ENCODE measurements around the gene WSCD2.

The WSCD2 gene

DNA sequence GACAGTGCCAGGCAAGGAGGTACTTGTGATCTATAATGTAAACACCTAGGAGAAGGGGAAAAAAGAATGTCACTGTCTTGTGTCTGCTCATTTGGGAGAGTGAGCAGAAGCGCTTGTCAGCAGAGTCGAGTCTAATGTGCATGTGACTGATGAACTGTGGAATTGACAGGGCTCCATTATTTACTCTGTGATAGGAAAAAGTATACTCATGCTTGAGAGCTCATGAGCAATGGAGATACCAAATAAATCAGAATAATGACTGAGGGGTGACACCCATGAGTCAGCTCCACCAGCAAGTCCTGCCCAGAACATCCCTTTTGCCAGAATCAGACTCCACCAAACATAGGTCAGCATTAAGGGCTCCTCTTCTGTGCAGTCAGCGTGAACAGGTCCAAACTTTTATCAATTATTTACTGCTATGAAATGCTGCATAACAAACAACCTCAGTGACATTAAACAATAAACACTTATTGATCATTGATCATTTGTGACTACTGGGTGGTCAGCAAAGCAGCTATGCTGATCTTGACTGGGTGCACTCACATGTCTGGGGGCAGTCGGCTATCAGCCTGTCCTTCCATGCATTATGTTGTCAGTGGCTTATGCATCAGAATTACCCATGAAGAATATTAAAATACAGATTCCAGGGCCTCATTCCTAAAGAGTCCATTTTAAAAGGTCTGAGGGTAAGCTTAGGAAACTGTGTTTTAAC lies 29.2 kb upstream of the WSCD2 start:
- no peaks in the 10 kb centered on the region for H3K27me3 ChIP-seq (ENCODE audit: insufficient read depth, insufficient read length)
- no peak overlapping the region for H3K4me3 ChIP-seq (ENCODE audit: insufficient read length, low read depth)
- no peaks in the 10 kb centered on the region for H3K36me3 ChIP-seq (ENCODE audit: insufficient read depth, insufficient read length, low read length)
- no peak overlapping the region for H3K9ac ChIP-seq (ENCODE audit: insufficient read length, low read depth)
- no peak for DNase-seq (ENCODE audit: low read depth, low spot score)
- H3K4me1 ChIP-seq (ENCODE audit: insufficient read depth, insufficient read length), result no peaks in the 10 kb centered on the region
- no peaks in the 10 kb centered on the region for H3K9me3 ChIP-seq (ENCODE audit: insufficient read depth, low read length)
- TF ChIP-seq ZNF274 (IDR thresholded peaks at IDR 0.05; ENCODE audit: low read depth, low read length) (no peak), SUZ12 (IDR thresholded peaks at IDR 0.05; ENCODE audit: extremely low read depth, insufficient read depth, insufficient read length) (no peak), YY1 (IDR thresholded peaks at IDR 0.05; ENCODE audit: insufficient read depth, insufficient read length) (no peak)

DNA sequence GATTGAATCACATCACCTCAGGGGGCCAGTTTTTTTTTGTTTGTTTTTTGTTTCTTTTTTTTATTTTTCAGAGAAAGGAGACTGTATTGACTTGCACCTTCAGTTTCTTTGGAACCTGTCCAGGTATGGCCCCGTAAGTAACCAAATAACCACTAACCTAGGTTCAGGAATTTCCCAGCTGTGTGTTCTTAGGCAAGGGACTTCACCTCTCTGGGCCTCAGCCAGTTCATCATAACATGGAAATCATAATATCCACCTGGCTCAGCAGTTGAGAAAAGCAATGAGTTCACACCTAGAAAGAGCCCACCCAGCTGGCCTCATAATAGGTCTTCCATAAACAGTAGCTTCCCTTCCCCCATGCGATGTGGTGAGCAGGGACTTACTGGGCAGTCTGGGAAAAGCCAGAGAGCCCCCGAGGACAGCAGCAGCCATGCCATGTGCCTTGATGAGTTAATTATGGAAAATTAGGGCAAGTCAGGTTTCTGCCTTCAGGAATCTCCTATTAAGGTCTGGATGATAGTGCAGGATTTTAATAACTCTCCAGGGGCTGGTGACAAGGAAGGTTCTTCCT lies 27.4 kb upstream of the WSCD2 start:
- Histone ChIP-seq H3K27me3 (ENCODE audit: insufficient read depth, insufficient read length) (no peaks in the 10 kb centered on the region), H3K9ac (ENCODE audit: insufficient read length, low read depth) (no peak overlapping the region)
- TF ChIP-seq YY1 (IDR thresholded peaks at IDR 0.05; ENCODE audit: insufficient read depth, insufficient read length) (no peak), ZNF274 (IDR thresholded peaks at IDR 0.05; ENCODE audit: low read depth, low read length) (no peak), SUZ12 (IDR thresholded peaks at IDR 0.05; ENCODE audit: extremely low read depth, insufficient read depth, insufficient read length) (no peak)

GRCh38 chr12:108102363-108102762 lies 26.7 kb upstream of the WSCD2 start:
- DNase-seq (ENCODE audit: low read depth, low spot score), result no peak
- Histone ChIP-seq H3K4me3 (ENCODE audit: insufficient read length, low read depth) (no peak overlapping the region), H3K9me3 (ENCODE audit: insufficient read depth, low read length) (no peaks in the 10 kb centered on the region), H3K27me3 (ENCODE audit: insufficient read depth, insufficient read length) (no peaks in the 10 kb centered on the region), H3K4me1 (ENCODE audit: insufficient read depth, insufficient read length) (peaks cover 4% of the 10 kb centered on the region), H3K9ac (ENCODE audit: insufficient read length, low read depth) (no peak overlapping the region), H3K36me3 (ENCODE audit: insufficient read depth, insufficient read length, low read length) (no peaks in the 10 kb centered on the region)
- TF ChIP-seq SUZ12 (IDR thresholded peaks at IDR 0.05; ENCODE audit: extremely low read depth, insufficient read depth, insufficient read length) (no peak), YY1 (IDR thresholded peaks at IDR 0.05; ENCODE audit: insufficient read depth, insufficient read length) (no peak), ZNF274 (IDR thresholded peaks at IDR 0.05; ENCODE audit: low read depth, low read length) (no peak)

More for the DNA sequence above, 27.4 kb upstream of the WSCD2 start:
- H3K36me3 ChIP-seq (ENCODE audit: insufficient read depth, insufficient read length, low read length), result no peaks in the 10 kb centered on the region
- no peaks in the 10 kb centered on the region for H3K9me3 ChIP-seq (ENCODE audit: insufficient read depth, low read length)
- no peak for DNase-seq (ENCODE audit: low read depth, low spot score)
- H3K4me1 ChIP-seq (ENCODE audit: insufficient read depth, insufficient read length), result peaks cover 2% of the 10 kb centered on the region
- no peak overlapping the region for H3K4me3 ChIP-seq (ENCODE audit: insufficient read length, low read depth)

DNA sequence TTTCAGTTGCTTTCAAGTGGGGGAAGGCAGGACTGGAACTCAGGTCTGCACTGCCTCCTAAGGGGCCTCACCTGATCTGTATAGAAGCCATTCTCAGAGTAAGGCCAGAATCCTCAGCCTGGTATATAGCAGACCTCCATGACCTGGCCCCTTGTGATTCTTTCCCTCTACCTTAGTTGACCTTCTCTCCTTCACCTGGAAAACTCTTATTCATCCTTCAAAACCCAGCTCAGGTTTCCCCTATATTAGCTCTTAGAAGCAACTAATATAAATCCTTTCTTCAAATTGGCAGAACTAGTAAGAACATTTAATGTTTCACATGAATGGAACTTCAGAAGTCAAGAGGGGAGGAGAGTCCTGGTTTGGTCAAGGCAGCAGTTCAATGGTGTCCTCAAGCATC lies 26.0 kb upstream of the WSCD2 start:
- peaks cover 4% of the 10 kb centered on the region for H3K4me1 ChIP-seq (ENCODE audit: insufficient read depth, insufficient read length)
- no peak for DNase-seq (ENCODE audit: low read depth, low spot score)
- H3K9ac ChIP-seq (ENCODE audit: insufficient read length, low read depth), result no peak overlapping the region
- no peaks in the 10 kb centered on the region for H3K9me3 ChIP-seq (ENCODE audit: insufficient read depth, low read length)
- H3K4me3 ChIP-seq (ENCODE audit: insufficient read length, low read depth), result no peak overlapping the region
- no peaks in the 10 kb centered on the region for H3K27me3 ChIP-seq (ENCODE audit: insufficient read depth, insufficient read length)
- no peaks in the 10 kb centered on the region for H3K36me3 ChIP-seq (ENCODE audit: insufficient read depth, insufficient read length, low read length)
- TF ChIP-seq ZNF274 (IDR thresholded peaks at IDR 0.05; ENCODE audit: low read depth, low read length), result no peak
- TF ChIP-seq YY1 (IDR thresholded peaks at IDR 0.05; ENCODE audit: insufficient read depth, insufficient read length), result no peak
- TF ChIP-seq SUZ12 (IDR thresholded peaks at IDR 0.05; ENCODE audit: extremely low read depth, insufficient read depth, insufficient read length), result no peak

DNA sequence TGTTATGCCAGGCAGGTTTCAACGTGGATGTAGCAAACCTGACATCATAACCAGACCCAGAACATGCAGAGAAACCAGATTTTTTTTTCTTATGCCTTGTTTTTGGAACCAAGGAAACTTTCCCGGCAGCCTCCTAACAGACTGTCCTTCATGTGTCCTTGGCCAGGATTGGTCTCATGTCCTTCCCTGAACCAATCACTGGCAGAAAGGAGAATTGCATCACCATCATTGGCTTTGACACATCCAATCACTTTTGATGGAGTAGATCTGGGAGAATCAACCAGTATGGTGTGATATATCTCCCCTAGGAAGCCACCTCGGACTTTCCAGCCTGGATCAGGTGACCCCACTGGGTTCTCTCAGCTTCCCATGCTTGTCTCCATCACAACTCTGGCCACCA lies 25.6 kb upstream of the WSCD2 start:
- Histone ChIP-seq H3K9ac (ENCODE audit: insufficient read length, low read depth) (no peak overlapping the region), H3K4me1 (ENCODE audit: insufficient read depth, insufficient read length) (peaks cover 4% of the 10 kb centered on the region), H3K27me3 (ENCODE audit: insufficient read depth, insufficient read length) (no peaks in the 10 kb centered on the region), H3K4me3 (ENCODE audit: insufficient read length, low read depth) (no peak overlapping the region), H3K36me3 (ENCODE audit: insufficient read depth, insufficient read length, low read length) (no peaks in the 10 kb centered on the region), H3K9me3 (ENCODE audit: insufficient read depth, low read length) (no peaks in the 10 kb centered on the region)
- no peak for DNase-seq (ENCODE audit: low read depth, low spot score)
- TF ChIP-seq ZNF274 (IDR thresholded peaks at IDR 0.05; ENCODE audit: low read depth, low read length) (no peak), YY1 (IDR thresholded peaks at IDR 0.05; ENCODE audit: insufficient read depth, insufficient read length) (no peak), SUZ12 (IDR thresholded peaks at IDR 0.05; ENCODE audit: extremely low read depth, insufficient read depth, insufficient read length) (no peak)

DNA sequence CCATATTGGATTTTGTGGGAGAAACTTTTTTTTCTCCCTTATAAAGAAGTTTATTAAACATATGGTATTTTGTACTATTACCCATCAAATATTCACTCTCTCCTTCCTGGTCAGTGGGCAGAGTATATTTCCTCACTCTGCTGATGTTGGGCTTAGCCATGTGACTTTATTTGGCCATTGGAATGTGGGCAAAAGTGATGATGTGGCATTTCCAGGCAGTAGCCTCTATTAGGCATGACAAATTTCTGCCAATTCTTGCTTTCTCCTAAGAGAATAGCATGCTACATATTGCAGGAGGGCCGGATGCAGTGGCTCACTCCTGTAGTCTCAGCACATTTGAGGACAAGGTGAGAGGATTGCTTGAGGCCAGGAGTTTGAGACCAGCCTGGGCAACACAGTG lies 24.4 kb upstream of the WSCD2 start:
- DNase-seq (ENCODE audit: low read depth, low spot score), result no peak
- Histone ChIP-seq H3K9me3 (ENCODE audit: insufficient read depth, low read length) (no peaks in the 10 kb centered on the region), H3K27me3 (ENCODE audit: insufficient read depth, insufficient read length) (no peaks in the 10 kb centered on the region), H3K36me3 (ENCODE audit: insufficient read depth, insufficient read length, low read length) (no peaks in the 10 kb centered on the region), H3K4me1 (ENCODE audit: insufficient read depth, insufficient read length) (peaks cover 4% of the 10 kb centered on the region), H3K9ac (ENCODE audit: insufficient read length, low read depth) (no peak overlapping the region), H3K4me3 (ENCODE audit: insufficient read length, low read depth) (no peak overlapping the region)
- TF ChIP-seq YY1 (IDR thresholded peaks at IDR 0.05; ENCODE audit: insufficient read depth, insufficient read length) (no peak), ZNF274 (IDR thresholded peaks at IDR 0.05; ENCODE audit: low read depth, low read length) (no peak), SUZ12 (IDR thresholded peaks at IDR 0.05; ENCODE audit: extremely low read depth, insufficient read depth, insufficient read length) (no peak)

GRCh38 chr12:108106599-108106998 lies 22.5 kb upstream of the WSCD2 start:
- Histone ChIP-seq H3K36me3 (ENCODE audit: insufficient read depth, insufficient read length, low read length) (no peaks in the 10 kb centered on the region), H3K9ac (ENCODE audit: insufficient read length, low read depth) (no peak overlapping the region), H3K9me3 (ENCODE audit: insufficient read depth, low read length) (no peaks in the 10 kb centered on the region), H3K27me3 (ENCODE audit: insufficient read depth, insufficient read length) (no peaks in the 10 kb centered on the region), H3K4me3 (ENCODE audit: insufficient read length, low read depth) (no peak overlapping the region), H3K4me1 (ENCODE audit: insufficient read depth, insufficient read length) (peaks cover 4% of the 10 kb centered on the region)
- DNase-seq (ENCODE audit: low read depth, low spot score), result no peak
- TF ChIP-seq ZNF274 (IDR thresholded peaks at IDR 0.05; ENCODE audit: low read depth, low read length), result no peak
- no peak for TF ChIP-seq SUZ12 (IDR thresholded peaks at IDR 0.05; ENCODE audit: extremely low read depth, insufficient read depth, insufficient read length)
- TF ChIP-seq YY1 (IDR thresholded peaks at IDR 0.05; ENCODE audit: insufficient read depth, insufficient read length), result no peak

Measured in NT2/D1 (cell line).